Activated CD8-positive, alpha-beta T cell treated with anti-CD3 and anti-CD28 coated beads for 36 hours (primary cell): ENCODE results near the gene NAA25. TPM values are rescaled to one million over a fixed set of nuclear protein-coding genes. Genes with fewer than 3 reads are reported as not detected.
A peak's percentile ranks its signal among the peaks of the same experiment; 100 is the strongest.
"Not testable (repeated sequence)": the region's sequence is repeated elsewhere in the genome, so short reads cannot be mapped to it uniquely, and the experiment has no call there.

Experiments used
- ATAC-seq: fragments of 200-7000 bp; cut with Tn5 transposase; one replicate; pipeline ENCODE4 v1.10.0; 2021; ENCODE audit warnings: mild to moderate bottlenecking, moderate library complexity
- CTCF ChIA-PET: fragments of 350-600 bp; sonication (Branson Sonifier 250); formaldehyde crosslinking; loops from one replicate; lab custom pipeline; 2021; ENCODE audit warnings: antibody characterized with exemption; lab: Charles Lee
- POLR2A ChIA-PET: fragments of 350-600 bp; sonication (Branson Sonifier 250); formaldehyde crosslinking; loops from one replicate; lab custom pipeline; 2021; ENCODE audit warnings: antibody characterized with exemption; lab: Charles Lee
- DNase-seq: peaks from one replicate; pipeline ENCODE4 v3.0.0-alpha.2; 2020
- H3K27ac Mint-ChIP-seq: one replicate; pipeline ENCODE4 v1.8.0; 2021; ENCODE audit warnings: mild to moderate bottlenecking, mixed read lengths
- H3K27me3 Mint-ChIP-seq: one replicate; pipeline ENCODE4 v1.8.0; 2021; ENCODE audit warnings: mixed read lengths
- H3K36me3 Mint-ChIP-seq: one replicate; pipeline ENCODE4 v1.8.0; 2021; ENCODE audit warnings: low read depth, mixed read lengths
- H3K4me1 Mint-ChIP-seq: one replicate; pipeline ENCODE4 v1.8.0; 2021; ENCODE audit warnings: low read depth, mixed read lengths
- H3K4me3 Mint-ChIP-seq: one replicate; pipeline ENCODE4 v1.8.0; 2021; ENCODE audit warnings: mild to moderate bottlenecking, moderate library complexity, mixed read lengths
- H3K9me3 Mint-ChIP-seq: one replicate; pipeline ENCODE4 v1.8.0; 2021; ENCODE audit warnings: mixed read lengths
- CTCF ChIP-seq: fragments of 200-600 bp; IDR thresholded peaks from one replicate; pipeline ENCODE4 v1.8.0; 2022; ENCODE audit warnings: antibody characterized with exemption, mild to moderate bottlenecking
- intact Hi-C: fragments of 100-400 bp; cut with micrococcal nuclease; formaldehyde crosslinking; loops from one replicate; pipeline ENCODE4 v1.10.0; 2022
- total RNA-seq, 2 experiments: library from RNA; stranded (reverse); gene quantifications; one replicate each; pipeline ENCODE4 v1.2.3, GENCODE V29; 2021

The NAA25 gene
- total RNA-seq, 2 experiments from 2014 or later: 46.0 to 48.3 TPM

GRCh38 chr12:112049351-112049750, 59.2 kb downstream of the NAA25 start:
- no peak for DNase-seq
- POLR2A ChIA-PET: interaction anchor here (1.0 to 1.3 kb wide), 2 partner anchors 12 to 28 kb away, joined by 3 read pairs; no protein-coding TSS in a partner anchor
- Mint-ChIP-seq H3K4me3 (no peak overlapping the region), H3K36me3 (peaks cover 49% of the 10 kb centered on the region), H3K9me3 (no peaks in the 10 kb centered on the region), H3K4me1 (peaks cover 7% of the 10 kb centered on the region), H3K27me3 (no peaks in the 10 kb centered on the region), H3K27ac (no peak overlapping the region)
- intact Hi-C loops: no loop called here
- CTCF ChIA-PET: interaction anchor here (1.9 kb wide), 1 partner anchor 12 kb away, joined by 5 read pairs; no protein-coding TSS in a partner anchor
- no peak for ATAC-seq
- no peak for TF ChIP-seq CTCF

DNA sequence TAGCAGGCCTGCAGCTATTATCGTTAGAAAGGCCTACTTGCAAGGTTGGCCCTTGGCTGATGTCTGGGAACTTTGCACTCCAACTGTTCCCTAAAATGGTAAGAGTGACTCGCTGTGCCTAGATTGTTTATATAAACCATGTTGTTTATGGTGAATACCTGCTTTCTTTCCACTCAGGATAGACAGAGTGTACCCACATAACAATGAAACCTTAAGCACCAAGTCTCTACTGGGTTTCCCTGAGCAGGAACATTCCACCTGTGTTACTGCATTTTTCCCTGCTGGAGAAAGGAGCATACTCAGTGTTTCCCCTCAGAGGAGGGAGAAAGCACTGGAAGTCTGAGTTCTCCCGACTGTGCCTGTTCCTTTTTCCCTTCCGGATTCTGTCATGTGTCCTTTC, 62.6 kb downstream of the NAA25 start:
- POLR2A ChIA-PET: no interaction called here
- H3K27me3 Mint-ChIP-seq: no peaks in the 10 kb centered on the region
- CTCF ChIA-PET: no interaction called here
- DNase-seq (no peak), ATAC-seq (no peak)
- no peak overlapping the region for H3K27ac Mint-ChIP-seq
- peaks cover 2% of the 10 kb centered on the region for H3K4me1 Mint-ChIP-seq
- intact Hi-C loops: no loop called here
- no peak overlapping the region for H3K4me3 Mint-ChIP-seq
- H3K36me3 Mint-ChIP-seq: peaks cover 47% of the 10 kb centered on the region
- no peak for TF ChIP-seq CTCF
- no peaks in the 10 kb centered on the region for H3K9me3 Mint-ChIP-seq

DNA sequence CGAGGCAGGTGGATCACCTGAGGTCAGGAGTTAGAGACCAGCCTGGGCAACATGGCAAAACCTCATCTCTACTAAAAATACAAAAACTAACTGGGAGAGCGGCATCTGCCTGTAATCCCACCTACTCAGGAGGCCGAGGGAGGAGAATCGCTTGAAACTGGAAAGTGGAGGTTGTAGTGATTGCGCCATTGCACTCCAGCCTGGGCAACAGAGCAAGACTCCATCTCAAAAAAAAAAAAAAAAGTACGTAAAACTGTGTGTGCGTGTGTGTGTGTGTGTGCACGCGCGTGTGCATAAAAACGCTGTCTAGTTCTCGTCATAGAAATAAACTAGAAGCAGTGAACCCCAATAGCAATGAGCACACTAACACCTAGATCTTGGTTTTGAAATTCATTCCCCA, 72.0 kb downstream of the NAA25 start:
- POLR2A ChIA-PET: interaction anchor here (1.0 kb wide), 1 partner anchor 12 kb away, joined by 3 read pairs; no protein-coding TSS in a partner anchor
- H3K27me3 Mint-ChIP-seq, intact Hi-C loops, H3K9me3 Mint-ChIP-seq, H3K27ac Mint-ChIP-seq, DNase-seq, ATAC-seq, H3K4me1 Mint-ChIP-seq, H3K4me3 Mint-ChIP-seq: not testable (repeated sequence)
- CTCF ChIA-PET: interaction anchor here (1.6 kb wide), 1 partner anchor 15 kb away, joined by 5 read pairs; no protein-coding TSS in a partner anchor
- peaks cover 40% of the 10 kb centered on the region for H3K36me3 Mint-ChIP-seq

GRCh38 chr12:112035219-112035785, 73.3 kb downstream of the NAA25 start:
- Mint-ChIP-seq H3K4me1 (no peaks in the 10 kb centered on the region), H3K27ac (no peak overlapping the region), H3K4me3 (no peak overlapping the region), H3K9me3 (no peaks in the 10 kb centered on the region), H3K27me3 (no peaks in the 10 kb centered on the region), H3K36me3 (peaks cover 47% of the 10 kb centered on the region)
- DNase-seq (no peak), ATAC-seq (no peak)
- intact Hi-C loops: no loop called here
- POLR2A ChIA-PET: interaction anchor here (0.6 to 1.2 kb wide), 3 partner anchors 12 to 351 kb away, joined by 3 read pairs; no protein-coding TSS in a partner anchor
- TF ChIP-seq CTCF: no peak
- CTCF ChIA-PET: no interaction called here

DNA sequence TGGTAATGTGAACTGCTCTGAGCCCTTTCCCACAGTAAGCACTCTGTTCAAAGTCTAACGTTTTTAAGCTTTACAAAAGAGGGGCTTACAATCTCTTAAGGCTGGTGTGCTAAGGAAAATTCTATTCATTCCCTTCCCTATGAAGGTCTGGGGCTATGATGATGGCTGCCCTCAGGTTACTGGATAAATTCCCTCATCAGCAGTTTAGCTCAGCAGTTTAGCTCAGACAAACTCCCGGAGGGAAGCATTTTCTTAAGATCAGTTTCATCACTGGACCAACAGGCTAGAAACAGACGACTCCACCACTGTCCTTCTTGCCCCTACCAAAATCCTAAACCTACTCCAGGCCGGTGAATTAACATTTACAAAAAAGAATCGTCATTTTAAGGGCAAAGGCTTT, 76.3 kb downstream of the NAA25 start:
- Mint-ChIP-seq H3K36me3 (peaks cover 42% of the 10 kb centered on the region), H3K4me1 (peaks cover 8% of the 10 kb centered on the region)
- intact Hi-C loops: no loop called here

More for the DNA sequence above, 76.3 kb downstream of the NAA25 start:
- Mint-ChIP-seq H3K27me3 (no peaks in the 10 kb centered on the region), H3K4me3 (no peak overlapping the region), H3K27ac (peak overlapping the region; percentile 12), H3K9me3 (no peaks in the 10 kb centered on the region)
- DNase-seq (no peak), ATAC-seq (no peak)
- no peak for TF ChIP-seq CTCF
- CTCF ChIA-PET: interaction anchor here (1.5 kb wide), 1 partner anchor 12 kb away, joined by 3 read pairs; no protein-coding TSS in a partner anchor
- POLR2A ChIA-PET: interaction anchor here (0.7 kb wide), 1 partner anchor 13 kb away, joined by 3 read pairs; no protein-coding TSS in a partner anchor
